Uterus (tissue), 4 donors: ENCODE measurements around the gene ERAS. TPM values are rescaled to one million over a fixed set of nuclear protein-coding genes. Genes with fewer than 3 reads are reported as not detected.

ENCODE experiments used
- DNase-seq, 2 donors: peaks; one replicate each; pipeline ENCODE4 v3.0.0-alpha.2; 2019 to 2020
- H3K27ac ChIP-seq, 2 donors: fragments of 200-600 bp; sonication (generic); 1 replicate in 1 of 2; 2 replicates in 1 of 2; pipeline ENCODE4 v1.5.1; 2016 to 2018
- H3K27me3 ChIP-seq, 2 donors: fragments of 200-600 bp; sonication (generic); one replicate each; pipeline ENCODE4 v1.5.1; 2018 to 2019; ENCODE audit warnings: control low read depth in 1 of 2
- H3K36me3 ChIP-seq, 2 donors: fragments of 200-600 bp; sonication (generic); one replicate each; pipeline ENCODE4 v1.5.1; 2019; ENCODE audit warnings: control low read depth in 1 of 2
- H3K4me1 ChIP-seq, 2 donors: fragments of 200-600 bp; sonication (generic); one replicate each; pipeline ENCODE4 v1.5.1; 2018 to 2019; ENCODE audit warnings: control low read depth in 1 of 2
- H3K4me3 ChIP-seq, 2 donors: fragments of 200-600 bp; sonication (generic); 1 replicate in 1 of 2; 2 replicates in 1 of 2; pipeline ENCODE4 v1.5.1; 2018 to 2019; ENCODE audit warnings: mild to moderate bottlenecking in 1 of 2
- H3K9me3 ChIP-seq, 2 donors: fragments of 200-600 bp; sonication (generic); one replicate each; pipeline ENCODE4 v1.5.1; 2019; ENCODE audit warnings: control low read depth in 1 of 2
- POLR2A ChIP-seq, 2 donors: fragments of 450-650 bp; IDR thresholded peaks; one replicate each; pipeline ENCODE4 v1.6.1; 2016; ENCODE audit warnings: antibody characterized with exemption in 2 of 2, mild to moderate bottlenecking in 1 of 2, moderate library complexity in 1 of 2
- intact Hi-C: fragments of 100-400 bp; cut with DNase I; formaldehyde crosslinking; loops from one replicate; pipeline ENCODE4 v1.15.1; 2023; ENCODE audit warnings: low total_unique reads
- total RNA-seq, 4 donors: library from RNA; depleted of rRNA in 3 of 4; stranded (reverse); fragments of >200 nt in 3 of 4; gene quantifications; one replicate each; pipeline versions ENCODE4 v1.1.0 to v1.2.4, GENCODE V29; 2014 to 2023
- TF ChIP-seq, protein P1 (sequence below), 4 experiments: fragments of 200-600 bp in 2 of 4; fragments of 450-650 bp in 2 of 4; sonication (generic) in 2 of 4; IDR thresholded peaks; one replicate each; pipeline ENCODE4 v1.5.1; 2016 to 2019; ENCODE audit warnings: antibody characterized with exemption in 4 of 4, mild to moderate bottlenecking in 2 of 4, moderate library complexity in 1 of 4
- donor health status: DM: yes; HTN: yes; CAD: no.

ERAS gene
- total RNA-seq, 4 donors from 2014 or later: 0.41 to 0.46 TPM; not detected in 2

DNA sequence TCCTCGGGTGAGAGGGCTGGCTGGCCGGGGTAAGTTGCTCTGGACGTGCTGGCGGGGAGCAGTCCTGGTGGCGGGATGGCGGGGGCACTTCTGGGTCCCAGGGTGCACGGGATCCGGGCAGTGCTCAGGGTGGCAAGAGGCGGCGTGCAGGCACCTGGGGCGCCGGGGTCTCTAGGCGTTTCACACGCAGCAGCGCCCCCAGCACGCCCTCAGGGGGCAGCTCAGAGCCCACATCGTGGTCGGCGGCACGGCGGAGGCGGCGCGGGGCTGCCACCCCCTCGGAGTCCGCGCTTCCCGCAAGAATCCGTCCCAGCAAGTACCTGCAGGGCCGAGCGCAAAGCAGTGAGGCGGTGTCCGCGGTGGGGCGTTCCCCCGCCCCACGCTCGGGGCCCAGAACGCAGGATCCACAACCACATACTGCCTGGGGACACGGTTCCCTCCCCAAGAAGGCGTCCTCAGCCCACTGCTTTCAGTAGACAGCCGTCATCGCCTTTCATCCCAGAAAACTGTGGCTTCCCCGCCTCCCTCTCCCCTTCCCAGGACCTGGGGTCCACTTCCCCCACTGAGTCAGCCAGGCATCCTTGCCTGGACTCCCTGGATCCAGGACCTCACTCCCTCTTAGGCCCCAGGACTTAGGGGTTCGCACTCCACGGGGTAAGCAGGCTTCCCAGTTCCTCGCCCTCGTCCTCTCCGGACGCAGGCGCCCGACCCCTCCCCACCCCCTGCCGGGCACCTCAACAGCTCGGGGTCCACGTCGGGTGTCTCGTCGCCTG, 5.0 kb downstream of the ERAS start:
- no peak overlapping the region for H3K4me3 ChIP-seq
- no peaks in the 10 kb centered on the region for H3K9me3 ChIP-seq
- intact Hi-C loops: no loop called here
- no peaks in the 10 kb centered on the region for H3K27me3 ChIP-seq
- no peak overlapping the region for H3K27ac ChIP-seq
- DNase-seq: no peak
- H3K36me3 ChIP-seq: no peaks in the 10 kb centered on the region
- H3K4me1 ChIP-seq: no peaks in the 10 kb centered on the region
- no peak for TF ChIP-seq POLR2A (IDR thresholded peaks at IDR 0.05)
- TF ChIP-seq, protein P1, sequence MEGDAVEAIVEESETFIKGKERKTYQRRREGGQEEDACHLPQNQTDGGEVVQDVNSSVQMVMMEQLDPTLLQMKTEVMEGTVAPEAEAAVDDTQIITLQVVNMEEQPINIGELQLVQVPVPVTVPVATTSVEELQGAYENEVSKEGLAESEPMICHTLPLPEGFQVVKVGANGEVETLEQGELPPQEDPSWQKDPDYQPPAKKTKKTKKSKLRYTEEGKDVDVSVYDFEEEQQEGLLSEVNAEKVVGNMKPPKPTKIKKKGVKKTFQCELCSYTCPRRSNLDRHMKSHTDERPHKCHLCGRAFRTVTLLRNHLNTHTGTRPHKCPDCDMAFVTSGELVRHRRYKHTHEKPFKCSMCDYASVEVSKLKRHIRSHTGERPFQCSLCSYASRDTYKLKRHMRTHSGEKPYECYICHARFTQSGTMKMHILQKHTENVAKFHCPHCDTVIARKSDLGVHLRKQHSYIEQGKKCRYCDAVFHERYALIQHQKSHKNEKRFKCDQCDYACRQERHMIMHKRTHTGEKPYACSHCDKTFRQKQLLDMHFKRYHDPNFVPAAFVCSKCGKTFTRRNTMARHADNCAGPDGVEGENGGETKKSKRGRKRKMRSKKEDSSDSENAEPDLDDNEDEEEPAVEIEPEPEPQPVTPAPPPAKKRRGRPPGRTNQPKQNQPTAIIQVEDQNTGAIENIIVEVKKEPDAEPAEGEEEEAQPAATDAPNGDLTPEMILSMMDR (IDR thresholded peaks at IDR 0.05): no peak

DNA sequence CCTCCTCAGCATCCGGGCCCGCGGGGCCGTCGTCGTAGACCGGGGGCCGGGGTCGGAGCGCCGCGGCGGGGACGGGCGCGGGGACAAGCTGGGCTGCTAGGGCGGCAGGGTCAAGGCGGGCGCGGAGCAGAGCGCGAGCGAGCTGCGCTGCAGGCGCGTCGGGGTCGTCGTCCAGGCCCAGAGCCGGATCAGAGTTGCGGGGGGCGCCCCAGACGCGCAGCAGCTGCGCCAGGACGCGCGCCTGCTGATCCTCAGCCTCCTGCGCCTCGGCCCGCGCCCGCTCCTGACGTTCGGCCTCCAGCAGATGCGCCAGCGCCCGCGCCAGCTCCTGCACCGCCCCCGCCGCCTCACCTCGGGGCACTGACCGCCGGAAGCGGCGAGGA, 5.6 kb downstream of the ERAS start:
- H3K27me3 ChIP-seq: no peaks in the 10 kb centered on the region
- intact Hi-C loops: no loop called here
- H3K4me1 ChIP-seq: no peaks in the 10 kb centered on the region
- no peak overlapping the region for H3K27ac ChIP-seq
- TF ChIP-seq, protein P1 (IDR thresholded peaks at IDR 0.05): no peak
- H3K4me3 ChIP-seq: no peak overlapping the region
- no peak for DNase-seq
- no peaks in the 10 kb centered on the region for H3K9me3 ChIP-seq
- no peaks in the 10 kb centered on the region for H3K36me3 ChIP-seq

DNA sequence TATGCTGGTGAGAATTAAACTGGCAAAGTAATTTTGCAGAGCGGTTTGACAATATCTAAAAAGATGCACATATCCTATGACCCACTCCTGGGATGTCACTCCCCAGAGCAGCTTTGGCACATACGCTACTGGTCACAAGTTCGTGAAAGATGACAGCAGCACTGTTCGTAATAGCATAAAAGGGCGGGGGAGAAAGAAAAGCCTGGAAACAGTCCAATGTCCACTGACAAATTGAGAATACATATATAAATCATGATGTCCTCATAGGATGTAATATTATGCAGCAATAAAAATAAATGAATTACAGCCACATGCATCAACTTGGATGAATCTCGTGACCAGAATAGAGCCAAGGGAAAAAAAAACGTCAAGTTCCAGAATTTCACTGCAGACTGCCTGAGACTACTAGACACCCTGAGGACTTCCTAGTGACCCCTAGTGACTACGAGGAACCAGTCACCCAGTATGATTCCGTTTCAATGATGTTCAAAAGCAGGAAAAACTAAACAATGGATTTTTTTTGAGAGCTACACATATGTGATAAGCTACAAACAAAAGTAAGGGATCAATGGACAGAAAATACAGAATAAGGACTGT, 7.3 kb downstream of the ERAS start:
- DNase-seq: no peak
- H3K4me1 ChIP-seq: no peaks in the 10 kb centered on the region
- H3K27ac ChIP-seq: no peak overlapping the region
- H3K9me3 ChIP-seq: no peaks in the 10 kb centered on the region
- H3K27me3 ChIP-seq: no peaks in the 10 kb centered on the region
- no peak overlapping the region for H3K4me3 ChIP-seq
- no peaks in the 10 kb centered on the region for H3K36me3 ChIP-seq
- intact Hi-C loops: no loop called here
- TF ChIP-seq, protein P1 (IDR thresholded peaks at IDR 0.05): no peak
- no peak for TF ChIP-seq POLR2A (IDR thresholded peaks at IDR 0.05)

DNA sequence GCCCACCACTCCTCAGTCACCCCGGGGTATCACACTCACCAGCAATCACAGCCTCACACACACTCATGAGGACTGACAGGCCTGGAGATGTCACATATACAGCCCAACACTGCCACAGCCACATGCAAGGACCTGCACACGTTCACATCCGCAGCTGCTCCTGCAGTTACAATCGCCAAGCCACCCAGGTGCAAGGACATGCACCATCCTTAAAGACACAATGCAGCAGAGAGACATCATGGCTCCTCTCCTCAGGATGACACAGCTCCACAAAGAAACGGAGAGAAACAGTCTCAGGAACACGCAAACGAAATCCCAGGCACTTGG, 8.0 kb downstream of the ERAS start:
- Histone ChIP-seq H3K27me3 (no peaks in the 10 kb centered on the region), H3K4me3 (no peak overlapping the region), H3K27ac (no peak overlapping the region), H3K4me1 (no peaks in the 10 kb centered on the region), H3K36me3 (no peaks in the 10 kb centered on the region), H3K9me3 (no peaks in the 10 kb centered on the region)
- intact Hi-C loops: no loop called here
- DNase-seq: no peak
- no peak for TF ChIP-seq POLR2A (IDR thresholded peaks at IDR 0.05)
- TF ChIP-seq, protein P1 (IDR thresholded peaks at IDR 0.05): no peak

DNA sequence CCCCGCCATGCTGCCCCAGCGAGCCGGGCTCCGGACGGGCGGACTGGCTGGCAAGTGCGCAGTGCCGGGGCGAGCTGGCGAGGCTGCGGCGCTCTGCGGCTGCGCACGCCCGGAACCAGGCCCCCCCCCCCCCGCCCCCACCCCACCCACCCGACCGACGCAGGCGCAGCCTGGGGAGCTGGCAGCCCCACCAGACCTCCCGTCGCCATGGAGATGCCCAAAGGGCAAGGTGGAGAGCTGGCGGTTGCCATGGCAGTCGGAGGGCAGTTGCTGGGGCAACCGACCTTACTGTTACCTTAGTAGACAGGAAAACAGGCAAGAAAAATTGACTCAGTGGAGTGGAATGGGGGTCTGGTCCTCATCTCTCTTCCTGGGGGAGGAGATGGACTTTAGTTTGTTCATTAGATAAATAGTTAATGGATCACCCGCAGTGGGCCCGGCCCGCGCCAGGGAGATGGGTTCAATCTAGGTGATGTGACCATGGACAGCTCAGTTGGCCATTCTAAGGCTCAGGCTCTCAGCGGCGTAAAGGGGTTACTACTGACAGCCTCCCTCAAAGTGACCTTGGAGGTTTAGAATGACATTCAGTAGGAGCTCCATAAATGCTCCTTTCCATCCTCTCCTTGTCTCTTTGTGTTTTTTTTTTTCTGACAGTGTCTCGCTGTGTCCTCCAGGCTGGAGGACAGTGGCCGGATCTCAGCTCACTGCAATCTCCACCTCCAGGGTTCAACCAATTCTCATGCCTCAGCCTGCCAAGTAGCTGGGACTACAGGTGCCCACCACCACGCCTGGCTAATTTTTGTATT, 9.4 kb downstream of the ERAS start, which contains the start of gene PCSK1N:
Gene PCSK1N (minus strand): TSS at position 87 of the 806 bp plus-strand sequence. CDS start 78 bp downstream, at position 9.
- no peak for DNase-seq
- Histone ChIP-seq H3K4me3 (peak within 1 kb of the TSS in 1 of 2 donors; percentile 11), H3K4me1 (no peaks in the 10 kb centered on the region), H3K36me3 (no peaks in the 10 kb centered on the region), H3K9me3 (no peaks in the 10 kb centered on the region), H3K27ac (no peak within 1 kb of the TSS), H3K27me3 (no peaks in the 10 kb centered on the region)
- intact Hi-C loops: no loop called here
- no peak for TF ChIP-seq POLR2A (IDR thresholded peaks at IDR 0.05)
